GM18858 (cell line): Measurements from ENCODE around the gene CYP2C9.
"Not testable (repeated sequence)": the region's sequence is repeated elsewhere in the genome, so short reads cannot be mapped to it uniquely, and the experiment has no call there.

Experiments
- ATAC-seq: cut with Tn5 transposase; IDR thresholded peaks from one replicate; pipeline ENCODE4 v1.9.1; 2021; ENCODE audit not compliant: unreplicated experiment

CYP2C9 gene

DNA sequence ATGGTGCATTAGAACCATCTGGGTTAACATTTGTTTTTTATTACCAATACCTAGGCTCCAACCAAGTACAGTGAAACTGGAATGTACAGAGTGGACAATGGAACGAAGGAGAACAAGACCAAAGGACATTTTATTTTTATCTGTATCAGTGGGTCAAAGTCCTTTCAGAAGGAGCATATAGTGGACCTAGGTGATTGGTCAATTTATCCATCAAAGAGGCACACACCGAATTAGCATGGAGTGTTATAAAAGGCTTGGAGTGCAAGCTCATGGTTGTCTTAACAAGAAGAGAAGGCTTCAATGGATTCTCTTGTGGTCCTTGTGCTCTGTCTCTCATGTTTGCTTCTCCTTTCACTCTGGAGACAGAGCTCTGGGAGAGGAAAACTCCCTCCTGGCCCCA, at the start of gene CYP2C9:
Gene CYP2C9 (plus strand): TSS at position 276 of the 400 bp plus-strand sequence. CDS start 25 bp downstream, at position 301.
- no peak for ATAC-seq

DNA sequence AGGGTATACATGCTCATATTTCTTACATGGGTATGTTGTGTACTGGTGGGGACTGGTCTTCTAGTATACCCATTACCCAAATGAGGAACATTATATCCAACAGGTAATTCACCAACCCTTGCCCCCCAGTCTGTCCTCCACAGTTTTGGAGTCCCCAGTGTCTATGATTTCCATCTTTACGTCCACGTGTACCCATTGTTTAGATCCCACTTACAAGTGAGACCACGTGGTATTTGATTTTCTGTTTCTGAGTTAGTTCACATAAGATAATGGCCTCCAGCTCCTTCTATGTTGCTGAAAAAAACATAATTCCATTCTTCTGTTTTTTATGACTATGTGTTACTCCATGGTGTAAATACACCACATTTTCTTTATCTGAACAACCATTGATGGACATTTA, 49.3 kb upstream of the CYP2C9 start:
- ATAC-seq = no peak

DNA sequence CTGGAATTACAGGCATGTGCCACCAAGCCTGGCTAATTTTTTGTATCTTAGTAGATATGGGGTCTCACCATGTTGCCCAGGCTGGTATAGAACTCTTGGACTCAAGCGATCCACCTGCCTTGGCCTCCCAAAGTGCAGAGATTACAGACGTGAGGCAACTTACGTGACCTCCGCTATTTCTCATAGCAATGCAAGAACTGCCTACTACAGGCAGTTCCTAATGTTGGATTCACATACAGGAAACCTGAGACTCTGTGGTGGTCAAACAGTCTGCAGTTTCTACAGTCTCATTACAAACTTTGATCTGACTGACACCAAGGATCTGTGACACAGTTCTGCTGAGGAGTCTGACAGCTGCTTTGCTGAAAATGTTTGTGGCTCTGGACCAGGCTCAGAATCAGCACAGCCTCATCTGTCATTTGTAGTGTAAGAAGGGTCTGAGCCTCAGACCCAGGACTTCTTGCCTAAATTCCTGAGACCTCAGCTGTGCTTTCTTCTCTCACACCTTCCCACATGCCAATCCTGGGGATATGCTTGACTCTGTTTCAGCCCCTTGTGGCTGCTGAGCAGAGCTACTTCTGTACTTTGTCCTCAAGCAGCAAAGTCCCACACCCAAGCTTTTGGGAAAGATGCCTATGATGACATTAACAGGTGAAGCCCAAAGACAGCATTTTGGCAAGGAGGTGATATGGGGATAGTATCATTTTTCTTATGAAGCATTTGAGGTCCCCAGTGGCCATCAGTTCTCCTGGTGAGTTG, 48.0 kb upstream of the CYP2C9 start:
- no peak for ATAC-seq

DNA sequence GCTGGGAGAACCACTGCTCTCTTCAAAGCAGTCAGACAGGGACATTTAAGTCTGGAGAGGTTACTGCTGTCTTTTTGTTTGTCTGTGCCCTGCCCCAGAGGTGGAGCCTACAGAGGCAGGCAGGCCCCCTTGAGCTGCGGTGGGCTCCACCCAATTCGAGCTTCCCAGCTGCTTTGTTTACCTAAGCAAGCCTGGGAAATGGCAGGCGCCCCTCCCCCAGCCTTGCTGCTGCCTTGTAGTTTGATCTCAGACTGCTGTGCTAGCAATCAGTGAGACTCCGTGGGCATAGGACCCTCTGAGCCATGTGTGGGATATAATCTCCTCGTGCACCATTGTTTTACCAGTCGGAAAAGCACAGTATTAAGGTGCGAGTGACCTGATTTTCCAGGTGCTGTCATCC, 40.0 kb upstream of the CYP2C9 start:
- not testable (repeated sequence) for ATAC-seq

DNA sequence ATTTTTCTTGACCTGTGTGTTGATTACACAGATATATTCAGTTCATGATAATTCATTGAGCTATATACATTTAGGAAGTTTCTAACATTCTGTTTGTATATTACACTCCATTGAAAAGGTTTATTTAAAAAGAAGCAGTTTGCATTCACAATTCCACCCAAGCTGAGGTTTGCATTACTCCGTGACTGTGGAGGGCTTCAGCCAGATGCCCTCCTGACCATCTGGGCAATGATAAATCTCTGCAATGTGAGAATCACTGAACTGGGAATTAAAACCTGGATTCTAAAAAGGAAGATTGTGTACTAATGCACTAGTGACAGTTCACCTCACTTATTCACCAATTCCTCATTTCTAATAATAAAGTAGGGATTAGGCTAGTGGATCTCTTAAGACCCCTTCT, 36.4 kb upstream of the CYP2C9 start:
- no peak for ATAC-seq

DNA sequence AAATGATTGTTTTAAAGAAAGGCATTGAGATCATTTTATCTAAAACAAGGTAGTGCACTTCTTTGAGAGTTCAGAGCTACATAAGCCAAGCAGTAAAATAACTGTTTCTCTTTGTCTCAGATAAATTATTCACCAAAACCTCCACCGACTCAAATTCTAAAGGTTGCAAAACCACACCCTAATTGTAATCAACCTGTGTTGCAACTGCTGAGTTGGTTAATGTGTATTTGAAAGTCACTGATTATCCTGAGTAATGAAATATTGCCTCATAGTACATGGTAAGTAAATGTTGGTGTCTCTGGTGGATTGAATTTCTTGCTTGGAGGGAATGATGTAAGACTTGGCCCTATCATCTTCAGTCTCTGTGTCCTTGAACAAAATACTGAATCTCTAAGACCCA, 35.9 kb upstream of the CYP2C9 start:
- no peak for ATAC-seq

DNA sequence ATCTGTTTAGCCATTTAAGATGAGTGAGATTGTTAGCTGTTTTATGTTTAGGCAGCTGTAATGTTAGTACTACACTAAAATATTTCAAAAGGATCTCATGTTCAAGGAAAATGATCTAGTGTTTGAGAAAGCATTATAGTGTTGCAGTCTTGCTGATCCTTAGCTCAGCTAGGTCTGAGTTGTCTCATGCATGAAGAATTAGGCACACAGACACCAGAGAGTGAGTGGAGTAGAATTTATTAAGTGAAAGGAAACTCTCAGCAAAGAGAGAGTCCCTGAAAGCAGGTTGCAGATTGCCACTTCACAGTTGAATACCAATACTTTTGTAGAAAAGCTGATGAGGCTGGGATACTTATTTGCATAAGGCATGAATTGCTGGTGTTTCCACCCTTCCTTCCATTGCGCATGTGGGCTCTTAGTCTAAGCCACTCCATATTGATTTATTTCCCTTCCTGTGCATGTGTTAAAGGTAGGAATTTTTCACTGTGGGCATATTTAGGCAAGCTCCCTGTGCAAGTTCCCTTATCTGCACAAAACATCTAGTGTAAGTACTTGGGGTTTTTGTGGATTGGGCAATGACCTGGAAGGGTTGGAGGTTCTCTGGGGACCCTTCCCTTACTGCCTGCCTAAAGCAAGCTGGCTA, 33.8 kb upstream of the CYP2C9 start:
- not testable (repeated sequence) for ATAC-seq

DNA sequence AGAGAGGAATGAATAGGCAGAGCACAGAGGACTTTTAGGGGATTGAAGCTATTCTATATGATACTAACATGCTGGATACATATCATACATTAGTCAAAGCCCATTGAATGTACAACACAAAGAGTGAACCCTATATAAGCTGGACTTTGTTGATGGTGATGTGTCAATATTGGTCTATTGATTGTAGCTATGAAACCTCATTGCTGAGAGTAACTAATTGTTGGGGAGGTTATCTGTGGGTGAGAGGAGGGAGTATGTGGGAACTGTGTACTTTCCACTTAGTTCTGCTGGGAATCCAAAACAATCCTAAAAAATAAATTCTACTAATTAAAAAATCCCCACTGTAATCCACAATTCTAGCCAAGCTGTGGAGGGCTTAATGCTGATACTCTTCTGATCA, 22.0 kb upstream of the CYP2C9 start:
- no peak for ATAC-seq

DNA sequence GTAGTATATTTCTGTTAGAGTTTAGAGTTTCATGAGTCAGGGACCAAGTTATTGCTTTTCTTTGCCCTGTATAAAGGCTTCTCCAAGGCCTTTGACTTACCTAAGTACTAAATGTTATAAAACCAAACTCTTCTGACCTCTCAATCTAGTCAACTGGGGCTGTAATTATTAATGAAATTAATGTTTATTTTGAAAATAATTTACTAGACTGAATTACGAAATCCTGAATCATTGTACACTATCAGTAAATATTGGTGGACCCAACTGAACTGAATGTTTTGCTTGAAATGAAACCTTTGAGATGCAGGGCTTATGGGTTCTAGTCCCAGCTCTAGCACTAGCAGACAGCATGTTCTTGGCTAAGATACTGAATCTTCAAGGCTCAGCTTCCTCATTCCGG, 1.7 kb upstream of the CYP2C9 start:
- no peak for ATAC-seq

DNA sequence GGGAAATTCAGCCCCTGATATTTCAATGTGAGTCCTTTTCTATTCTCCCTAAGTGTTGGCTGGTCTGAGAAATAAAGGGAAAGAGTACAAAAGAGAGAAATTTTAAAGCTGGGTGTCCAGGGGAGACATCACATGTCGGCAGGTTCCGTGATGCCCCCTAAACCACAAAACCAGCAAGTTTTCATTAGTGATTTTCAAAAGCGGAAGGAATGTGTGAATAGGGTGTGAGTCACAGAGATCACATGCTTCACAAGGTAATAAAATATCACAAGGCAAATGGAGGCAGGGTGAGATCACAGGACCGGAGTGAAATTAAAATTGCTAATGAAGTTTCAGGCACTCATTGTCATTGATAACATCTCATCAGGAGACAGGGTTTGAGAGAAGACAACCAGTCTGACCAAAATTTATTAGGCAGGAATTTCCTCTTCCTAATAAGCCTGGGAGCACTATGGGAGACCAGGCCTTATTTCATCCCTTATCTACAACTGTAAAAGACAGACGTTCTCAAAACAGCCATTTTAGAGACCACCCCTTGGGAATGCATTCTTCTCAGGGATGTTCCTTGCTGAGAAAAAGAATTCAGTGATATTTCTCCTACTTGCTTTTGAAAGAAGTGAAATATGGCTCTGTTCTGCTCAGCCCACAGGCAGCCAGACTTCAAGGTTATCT, 5.1 kb downstream of the CYP2C9 start:
- ATAC-seq = not testable (repeated sequence)

DNA sequence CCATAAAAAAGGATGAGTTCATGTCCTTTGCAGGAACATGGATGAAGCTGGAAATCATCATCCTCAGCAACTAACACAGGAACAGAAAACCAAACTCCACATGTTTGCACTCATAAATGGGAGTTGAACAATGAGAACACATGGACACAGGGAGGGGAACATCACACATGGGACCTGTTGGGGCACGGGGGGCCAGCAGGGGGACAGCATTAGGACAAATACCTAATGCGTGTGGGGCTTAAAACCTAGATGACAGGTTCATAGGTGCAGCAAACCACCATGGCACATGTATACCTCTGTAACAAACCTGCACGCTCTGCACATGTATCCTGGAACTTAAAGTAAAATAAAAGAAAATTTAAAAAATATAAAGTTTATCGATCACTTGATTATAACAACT, 7.7 kb downstream of the CYP2C9 start:
- not testable (repeated sequence) for ATAC-seq

DNA sequence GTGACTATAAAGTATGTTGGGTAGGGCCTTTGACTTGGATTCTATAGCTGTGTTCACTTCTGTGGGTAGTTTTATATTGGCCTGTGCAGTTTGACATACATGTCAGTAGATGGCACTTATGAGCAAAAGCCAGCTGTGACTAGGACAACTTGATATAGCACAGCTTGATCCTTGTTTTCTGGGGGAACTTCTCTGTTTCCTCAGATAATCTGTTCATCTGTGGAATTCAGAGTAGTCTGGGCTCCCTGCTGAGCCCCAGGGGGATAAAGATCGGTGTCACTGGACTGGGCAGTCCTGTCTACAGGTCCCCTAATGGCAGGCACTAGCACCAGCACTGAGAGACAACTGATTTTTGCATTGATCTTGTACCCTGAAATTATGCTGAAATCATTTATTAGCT, 25.4 kb downstream of the CYP2C9 start:
- ATAC-seq = peak; percentile 58

DNA sequence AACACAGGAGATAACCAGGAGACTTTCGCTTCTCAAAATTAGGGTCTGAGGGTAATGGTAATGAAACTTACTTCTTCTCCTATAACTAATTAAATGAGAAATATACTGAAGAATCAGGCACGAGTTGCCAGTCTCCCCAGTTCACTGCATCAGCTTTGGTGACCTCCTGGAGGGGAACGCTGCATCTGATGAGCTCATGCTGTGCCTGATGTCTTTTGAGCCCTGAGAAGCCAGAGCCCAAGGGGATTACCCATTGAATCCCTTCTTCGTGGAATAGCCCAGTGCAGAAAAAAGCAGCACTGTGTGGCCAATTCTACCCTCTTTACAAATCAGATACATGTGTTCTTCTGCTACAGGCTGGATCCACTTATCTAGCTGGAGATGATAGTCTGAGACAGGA, 45.1 kb downstream of the CYP2C9 start:
- ATAC-seq = no peak

DNA sequence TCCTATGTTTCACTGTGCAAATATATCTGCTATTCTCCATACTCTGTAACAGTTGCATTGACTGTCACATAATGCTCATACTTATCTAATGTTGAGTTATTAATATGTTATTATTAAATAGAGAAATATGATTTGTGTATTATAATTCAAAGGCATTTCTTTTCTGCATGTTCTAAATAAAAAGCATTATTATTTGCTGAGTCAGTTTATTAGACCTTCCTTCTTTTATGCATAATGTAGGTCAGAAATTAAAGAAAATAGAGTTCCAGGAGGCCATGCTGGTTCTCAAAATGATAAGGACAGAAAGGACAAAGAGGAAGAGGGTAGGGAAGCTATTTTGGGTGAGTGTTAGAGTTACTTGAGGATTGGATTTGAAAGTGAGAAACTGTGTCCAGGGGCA, 50.7 kb downstream of the CYP2C9 start:
- ATAC-seq = no peak

DNA sequence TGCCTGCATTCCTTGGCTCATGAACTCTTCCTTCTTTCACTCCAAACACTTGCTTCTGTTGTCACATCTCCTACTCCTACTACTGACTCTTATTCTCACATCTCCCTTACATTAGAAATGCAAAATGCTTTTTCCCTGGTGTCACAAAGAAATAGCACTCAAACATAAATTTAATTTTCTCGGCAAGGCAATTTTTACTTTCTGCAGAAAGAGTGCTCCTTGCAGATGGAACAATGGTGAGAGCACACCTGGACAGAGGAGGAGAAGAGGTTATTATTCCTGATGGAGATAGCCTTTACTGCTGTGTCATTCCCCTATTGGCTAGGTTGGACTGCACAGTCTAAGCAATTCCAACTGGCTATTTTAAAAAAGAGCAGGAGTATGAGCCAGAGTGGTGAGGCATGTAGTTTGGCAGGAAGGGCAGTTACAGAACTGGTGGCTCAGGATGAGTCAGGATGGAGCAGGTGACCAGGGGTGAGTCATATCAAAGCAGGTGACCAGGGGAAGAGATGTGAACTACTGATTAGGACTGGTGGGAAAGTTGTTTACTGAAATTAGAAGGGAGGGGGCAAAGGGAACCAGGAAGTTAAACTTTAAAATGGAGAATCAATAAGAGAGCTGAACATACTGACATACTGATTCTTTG, 52.9 kb downstream of the CYP2C9 start:
- no peak for ATAC-seq

DNA sequence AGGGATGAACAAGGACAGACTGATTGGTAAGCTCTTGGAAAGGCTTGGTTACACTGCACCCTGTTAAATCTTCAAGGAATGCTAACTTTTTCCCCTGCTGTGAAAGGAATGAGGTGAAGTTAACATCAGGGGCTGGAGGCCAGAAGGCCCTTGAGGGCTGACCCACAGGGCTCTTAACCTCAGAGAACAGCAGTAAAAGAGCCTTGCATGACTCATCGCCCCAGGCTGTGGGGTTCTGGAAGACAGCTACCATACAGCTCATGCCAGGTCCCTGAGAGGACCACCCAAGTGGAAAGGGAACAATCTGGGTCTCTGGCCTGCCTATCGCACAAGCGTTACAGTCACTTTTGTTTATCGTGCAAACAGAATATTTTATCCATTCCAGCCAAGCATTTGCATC, 54.4 kb downstream of the CYP2C9 start:
- no peak for ATAC-seq

DNA sequence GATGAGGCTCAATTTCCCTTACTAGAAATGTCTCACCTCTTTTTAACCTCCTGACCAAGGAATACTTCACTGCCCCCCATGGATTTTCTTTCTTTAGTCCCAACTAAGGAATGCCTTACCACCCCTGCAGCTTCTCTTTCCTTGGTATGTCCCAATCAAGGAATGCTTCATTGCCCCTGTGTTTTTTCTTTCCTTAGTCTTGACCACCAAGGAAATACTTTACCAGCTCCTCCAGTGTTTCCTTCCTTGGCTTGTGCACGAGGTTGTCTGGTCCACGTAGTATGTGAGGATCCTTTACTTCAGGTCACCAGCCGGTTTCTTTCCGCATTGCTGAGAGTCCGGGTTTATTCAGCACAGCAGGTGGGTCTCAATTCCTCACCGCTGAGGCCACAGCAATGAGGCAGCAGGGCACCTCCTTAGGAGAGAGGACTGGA, 59.3 kb downstream of the CYP2C9 start:
- ATAC-seq = no peak

DNA sequence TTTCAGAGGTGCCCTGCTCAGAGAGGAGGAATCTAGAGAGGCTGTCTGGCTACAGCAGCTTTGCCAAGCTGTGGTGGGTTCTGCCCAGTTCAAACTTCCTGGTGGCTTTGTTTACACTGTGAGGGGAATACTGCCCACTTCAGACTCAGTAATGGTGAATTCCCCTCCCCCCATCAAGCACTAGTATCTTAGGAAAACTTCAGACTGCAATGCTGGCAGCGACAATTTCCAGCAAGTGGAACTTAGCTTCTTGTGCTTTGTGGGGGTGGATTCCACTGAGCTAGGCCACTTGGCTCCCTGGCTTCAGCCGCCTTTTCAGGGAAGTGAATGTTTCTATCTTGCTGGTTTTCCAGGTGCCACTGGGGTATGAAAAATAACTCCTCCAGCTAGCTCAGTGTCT, 88.0 kb downstream of the CYP2C9 start:
- no peak for ATAC-seq

DNA sequence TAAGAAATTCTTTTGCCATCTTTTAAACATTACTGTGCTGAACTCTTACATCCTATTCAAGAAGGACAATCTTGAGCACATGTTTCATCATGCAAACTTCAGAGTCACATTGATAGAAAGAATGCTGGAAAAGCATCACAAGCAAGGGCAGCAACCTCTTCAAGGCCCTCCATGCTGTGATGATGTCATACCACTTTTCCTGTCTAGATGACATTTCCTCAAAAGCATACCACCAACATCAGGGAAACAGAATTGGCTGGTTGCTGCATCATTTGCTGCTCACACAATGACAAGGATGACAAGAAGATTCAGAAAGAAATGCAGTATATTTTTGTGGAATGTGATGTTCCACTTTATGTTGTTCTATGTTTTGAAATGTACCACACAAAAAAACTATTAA, 93.2 kb downstream of the CYP2C9 start:
- ATAC-seq = no peak

DNA sequence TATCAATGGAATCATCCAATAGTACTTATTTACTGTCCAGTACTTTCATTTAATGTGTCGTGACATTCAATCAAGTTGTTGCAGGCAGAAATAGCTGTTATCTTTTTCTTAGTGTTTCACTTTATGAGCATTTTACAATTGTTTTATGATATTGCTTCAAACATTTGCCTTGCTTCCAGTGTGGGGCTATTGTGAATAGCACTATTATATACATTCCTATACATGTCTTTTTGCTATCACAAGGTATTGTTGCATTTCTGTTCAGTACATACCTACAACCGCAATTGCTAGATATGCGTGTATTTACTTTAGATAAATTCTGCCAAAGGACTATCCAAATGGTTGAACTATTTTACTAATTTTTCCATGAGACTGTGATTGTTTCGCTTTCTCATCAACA, 95.9 kb downstream of the CYP2C9 start:
- no peak for ATAC-seq
